ENCODE results near the gene AMDHD1. TPM values are rescaled to one million over a fixed set of nuclear protein-coding genes. Genes with fewer than 3 reads are reported as not detected.

The AMDHD1 gene
- total and polyA plus RNA-seq, 10 of the 15 experiments (the other 5 are each of a cell fraction or from before 2014, with no cell fraction given): 0.04 to 0.28 (median 0.13) TPM; not detected in 4

DNA sequence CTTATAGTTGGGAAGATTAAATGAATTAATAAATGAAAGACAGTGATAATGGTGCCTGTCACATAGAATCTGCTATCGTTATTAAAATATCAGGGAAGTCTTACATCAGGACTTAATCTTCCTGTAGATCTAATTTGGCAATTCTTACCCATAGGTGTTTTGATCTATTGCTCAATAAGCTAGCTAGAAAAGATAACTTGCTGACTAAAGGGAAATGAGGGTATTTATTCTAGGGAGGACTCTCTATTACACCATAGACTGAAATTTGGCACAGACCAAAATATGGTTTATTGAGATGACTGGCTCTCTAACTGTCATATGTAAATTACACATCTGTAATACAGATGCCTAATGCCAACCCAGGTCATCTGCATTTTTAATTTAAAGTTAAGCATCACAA, 41.6 kb downstream of the AMDHD1 start:
- intact Hi-C loops (cut with micrococcal nuclease; ENCODE audit: unreplicated experiment) (no loop called here), in situ Hi-C loops (cut with MboI) (no loop called here)
- ChIA-PET CTCF (interaction anchor here (1.7 kb wide), 1 partner anchor 14 kb away, joined by 7 read pairs; no protein-coding TSS in a partner anchor), POLR2A (interaction anchor here (0.6 kb wide), 1 partner anchor 913 kb away, joined by 4 read pairs; no protein-coding TSS in a partner anchor), RAD21 (ENCODE audit: unreplicated experiment) (no interaction called here), SMC1A (ENCODE audit: uncharacterized antibody, unreplicated experiment) (no interaction called here)
- Histone ChIP-seq H3K4me3 (no peak overlapping the region), H3K4me1 (ENCODE audit: control insufficient read depth, insufficient read depth, low read length) (no peaks in the 10 kb centered on the region), H3K27me3 (replicated peaks in 1 of 2; ENCODE audit: control insufficient read depth in 2 of 2, insufficient read depth in 2 of 2, low read length in 1 of 2) (peaks cover 0 to 1% of the 10 kb centered on the region in 2 experiments; a peak in 1 of 4 replicates), H3K36me3 (ENCODE audit: control insufficient read depth in 2 of 2, insufficient read depth in 2 of 2, low read length in 1 of 2) (no peaks in the 10 kb centered on the region), H3K79me2 (ENCODE audit: control insufficient read depth, insufficient read depth, low read length) (no peaks in the 10 kb centered on the region), H3K9me3 (replicated peaks; ENCODE audit: control insufficient read depth, insufficient read depth, low read length) (no peaks in the 10 kb centered on the region), H4K20me1 (ENCODE audit: control insufficient read depth, insufficient read depth) (no peaks in the 10 kb centered on the region), H2AFZ (ENCODE audit: control insufficient read depth, low read depth, low read length) (no peak overlapping the region), H3K27ac (ENCODE audit: control insufficient read depth, insufficient read depth) (no peak overlapping the region), H3K4me2 (ENCODE audit: control insufficient read depth, insufficient read depth) (no peak overlapping the region), H3K9ac (ENCODE audit: control insufficient read depth, insufficient read depth, low read length) (no peak overlapping the region)
- ATAC-seq (no peak), FAIRE-seq (no peak), DNase-seq (ENCODE audit: low read depth, low spot score) (no peak)
- WGBS (ENCODE audit: insufficient coverage, insufficient replicate concordance, low lambda C conversion rate, missing lambda C conversion rate): 100% methylated on average over 1 of the region's 1 CpG
- TF ChIP-seq POU2F2 (IDR thresholded peaks at IDR 0.05; ENCODE audit: borderline replicate concordance, low read depth, low read length) (no peak), IRF4 (IDR thresholded peaks at IDR 0.05; ENCODE audit: low read depth, low read length) (no peak), MYB (IDR thresholded peaks at IDR 0.05; ENCODE audit: borderline replicate concordance, low read depth, low read length) (no peak)
- TF ChIP-seq, protein P1, sequence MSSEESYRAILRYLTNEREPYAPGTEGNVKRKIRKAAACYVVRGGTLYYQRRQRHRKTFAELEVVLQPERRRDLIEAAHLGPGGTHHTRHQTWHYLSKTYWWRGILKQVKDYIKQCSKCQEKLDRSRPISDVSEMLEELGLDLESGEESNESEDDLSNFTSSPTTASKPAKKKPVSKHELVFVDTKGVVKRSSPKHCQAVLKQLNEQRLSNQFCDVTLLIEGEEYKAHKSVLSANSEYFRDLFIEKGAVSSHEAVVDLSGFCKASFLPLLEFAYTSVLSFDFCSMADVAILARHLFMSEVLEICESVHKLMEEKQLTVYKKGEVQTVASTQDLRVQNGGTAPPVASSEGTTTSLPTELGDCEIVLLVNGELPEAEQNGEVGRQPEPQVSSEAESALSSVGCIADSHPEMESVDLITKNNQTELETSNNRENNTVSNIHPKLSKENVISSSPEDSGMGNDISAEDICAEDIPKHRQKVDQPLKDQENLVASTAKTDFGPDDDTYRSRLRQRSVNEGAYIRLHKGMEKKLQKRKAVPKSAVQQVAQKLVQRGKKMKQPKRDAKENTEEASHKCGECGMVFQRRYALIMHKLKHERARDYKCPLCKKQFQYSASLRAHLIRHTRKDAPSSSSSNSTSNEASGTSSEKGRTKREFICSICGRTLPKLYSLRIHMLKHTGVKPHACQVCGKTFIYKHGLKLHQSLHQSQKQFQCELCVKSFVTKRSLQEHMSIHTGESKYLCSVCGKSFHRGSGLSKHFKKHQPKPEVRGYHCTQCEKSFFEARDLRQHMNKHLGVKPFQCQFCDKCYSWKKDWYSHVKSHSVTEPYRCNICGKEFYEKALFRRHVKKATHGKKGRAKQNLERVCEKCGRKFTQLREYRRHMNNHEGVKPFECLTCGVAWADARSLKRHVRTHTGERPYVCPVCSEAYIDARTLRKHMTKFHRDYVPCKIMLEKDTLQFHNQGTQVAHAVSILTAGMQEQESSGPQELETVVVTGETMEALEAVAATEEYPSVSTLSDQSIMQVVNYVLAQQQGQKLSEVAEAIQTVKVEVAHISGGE (CRISPR knock-in tag; IDR thresholded peaks at IDR 0.05): no peak
- TF ChIP-seq, protein P2, sequence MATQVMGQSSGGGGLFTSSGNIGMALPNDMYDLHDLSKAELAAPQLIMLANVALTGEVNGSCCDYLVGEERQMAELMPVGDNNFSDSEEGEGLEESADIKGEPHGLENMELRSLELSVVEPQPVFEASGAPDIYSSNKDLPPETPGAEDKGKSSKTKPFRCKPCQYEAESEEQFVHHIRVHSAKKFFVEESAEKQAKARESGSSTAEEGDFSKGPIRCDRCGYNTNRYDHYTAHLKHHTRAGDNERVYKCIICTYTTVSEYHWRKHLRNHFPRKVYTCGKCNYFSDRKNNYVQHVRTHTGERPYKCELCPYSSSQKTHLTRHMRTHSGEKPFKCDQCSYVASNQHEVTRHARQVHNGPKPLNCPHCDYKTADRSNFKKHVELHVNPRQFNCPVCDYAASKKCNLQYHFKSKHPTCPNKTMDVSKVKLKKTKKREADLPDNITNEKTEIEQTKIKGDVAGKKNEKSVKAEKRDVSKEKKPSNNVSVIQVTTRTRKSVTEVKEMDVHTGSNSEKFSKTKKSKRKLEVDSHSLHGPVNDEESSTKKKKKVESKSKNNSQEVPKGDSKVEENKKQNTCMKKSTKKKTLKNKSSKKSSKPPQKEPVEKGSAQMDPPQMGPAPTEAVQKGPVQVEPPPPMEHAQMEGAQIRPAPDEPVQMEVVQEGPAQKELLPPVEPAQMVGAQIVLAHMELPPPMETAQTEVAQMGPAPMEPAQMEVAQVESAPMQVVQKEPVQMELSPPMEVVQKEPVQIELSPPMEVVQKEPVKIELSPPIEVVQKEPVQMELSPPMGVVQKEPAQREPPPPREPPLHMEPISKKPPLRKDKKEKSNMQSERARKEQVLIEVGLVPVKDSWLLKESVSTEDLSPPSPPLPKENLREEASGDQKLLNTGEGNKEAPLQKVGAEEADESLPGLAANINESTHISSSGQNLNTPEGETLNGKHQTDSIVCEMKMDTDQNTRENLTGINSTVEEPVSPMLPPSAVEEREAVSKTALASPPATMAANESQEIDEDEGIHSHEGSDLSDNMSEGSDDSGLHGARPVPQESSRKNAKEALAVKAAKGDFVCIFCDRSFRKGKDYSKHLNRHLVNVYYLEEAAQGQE (IDR thresholded peaks at IDR 0.05; ENCODE audit: low read depth, low read length): no peak
- BruUV-seq (replicated peaks): no TSS peak

All from GM12878 (cell line).